Measurements from ENCODE around the gene ATRAID. TPM values are rescaled to one million over a fixed set of nuclear protein-coding genes. Genes with fewer than 3 reads are reported as not detected.

ATRAID gene
- total and polyA plus RNA-seq, 2 experiments from 2014 or later, result 129 to 154 TPM

- Mint-ChIP-seq H3K4me3 (peak within 1 kb of the TSS; percentile 82), H3K9me3 (no peaks in the 10 kb centered on the region), H3K27ac (no peak within 1 kb of the TSS), H3K36me3 (ENCODE audit: low read depth) (no peaks in the 10 kb centered on the region; the same call in 2 of the 3 replicates), H3K27me3 (ENCODE audit: insufficient read depth, low read depth, poor library complexity) (peaks cover 47% of the 10 kb centered on the region), H3K4me1 (peaks cover 23% of the 10 kb centered on the region)
- no peak within 1 kb of the TSS for H3K27ac ChIP-seq (ENCODE audit: low read depth)
- no peaks in the 10 kb centered on the region for H3K79me2 ChIP-seq (replicated peaks; ENCODE audit: insufficient read depth)
- H3K4me2 ChIP-seq, result peak within 1 kb of the TSS; percentile 98
- TF ChIP-seq ZNF462 (CRISPR knock-in tag; IDR thresholded peaks at IDR 0.05), result no peak
- peak; percentile 46 for TF ChIP-seq POLR2AphosphoS5 (IDR thresholded peaks at IDR 0.05; ENCODE audit: low read depth)
- H3F3A ChIP-seq (replicated peaks; ENCODE audit: low read depth), result 0 out of 2 replicates have a peak, but pooled peaks cover 9% of the 10 kb centered on the region
- H4K20me1 ChIP-seq (replicated peaks; ENCODE audit: insufficient read depth), result no peaks in the 10 kb centered on the region; the same call in 1 of the 2 replicates
- H3K27me3 ChIP-seq (ENCODE audit: insufficient read depth), result peaks cover 78% of the 10 kb centered on the region
- H3K4me1 ChIP-seq (ENCODE audit: insufficient read depth), result peaks cover 17% of the 10 kb centered on the region
- H3K36me3 ChIP-seq (ENCODE audit: insufficient read depth), result no peaks in the 10 kb centered on the region
- no peaks in the 10 kb centered on the region for H3K9me2 ChIP-seq (ENCODE audit: insufficient read depth)
- H3K4me3 ChIP-seq, result peak within 1 kb of the TSS; percentile 82
- peak; percentile 48 for ATAC-seq
- peak; percentile 74 for DNase-seq (ENCODE audit: low spot score)
- H2AFZ ChIP-seq, result peak within 1 kb of the TSS; percentile 99
Measured at GRCh38 chr2:27262379-27263286, 50.8 kb downstream of the ATRAID start, which contains the start of gene SLC30A3. SLC30A3 (minus strand) TSS chr2:27263047; CDS start chr2:27262906, 141 bp downstream.

Measured in GM23338 (cell line).